B cell (primary cell): ENCODE data around the gene PIBF1. TPM values are rescaled to one million over a fixed set of nuclear protein-coding genes. Genes with fewer than 3 reads are reported as not detected.

Experiments
- ATAC-seq: fragments of 200-7000 bp; cut with Tn5 transposase; one replicate; pipeline ENCODE4 v1.10.0; 2021; ENCODE audit warnings: low read depth, mild to moderate bottlenecking, moderate number of reproducible peaks, moderate library complexity
- CTCF ChIA-PET: fragments of 350-600 bp; sonication (Branson Sonifier 250); formaldehyde crosslinking; loops from one replicate; lab custom pipeline; 2021; ENCODE audit warnings: antibody characterized with exemption, inconsistent platforms; lab: Charles Lee
- POLR2A ChIA-PET: fragments of 350-600 bp; sonication (Branson Sonifier 250); formaldehyde crosslinking; loops from one replicate; lab custom pipeline; 2021; ENCODE audit warnings: antibody characterized with exemption; lab: Charles Lee
- DNase-seq: peaks from one replicate; pipeline ENCODE4 v3.0.0; 2013
- H2AFZ ChIP-seq: 2 replicates; pipeline ENCODE4 v1.6.1; 2012; ENCODE audit warnings: mild to moderate bottlenecking, low read depth, low read length; ENCODE audit not compliant: insufficient read depth, poor library complexity, severe bottlenecking
- H3K27ac ChIP-seq, 2 donors: 1 replicate in 1 of 2; 2 replicates in 1 of 2; pipeline ENCODE4 v1.5.1; 2012 to 2013; ENCODE audit warnings: low read length in 2 of 2, mild to moderate bottlenecking in 2 of 2, moderate library complexity in 1 of 2
- H3K27me3 ChIP-seq, 4 experiments: fragments of 200-600 bp in 1 of 4; sonication (generic) in 1 of 4; replicated peaks in 1 of 4; 1 replicate in 2 of 4; 2 replicates in 2 of 4; pipeline versions ENCODE4 v1.6.1 to v1.7.0; 2013 to 2016; ENCODE audit warnings: low read length in 3 of 4, mild to moderate bottlenecking in 2 of 4, mixed read lengths in 1 of 4, moderate library complexity in 1 of 4; ENCODE audit not compliant: insufficient read depth in 4 of 4, control insufficient read depth in 3 of 4; ENCODE audit errors: control extremely low read depth in 1 of 4
- H3K36me3 ChIP-seq, 2 experiments: replicated peaks in 1 of 2; 1 replicate in 1 of 2; 2 replicates in 1 of 2; pipeline versions ENCODE4 v1.6.1 to v1.7.1; 2013; ENCODE audit warnings: low read length in 1 of 2; ENCODE audit not compliant: insufficient read depth in 2 of 2, control insufficient read depth in 1 of 2; ENCODE audit errors: control extremely low read depth in 1 of 2, extremely low read depth in 1 of 2
- H3K4me1 ChIP-seq, 2 donors: fragments of 200-600 bp in 1 of 2; sonication (generic) in 1 of 2; 1 replicate in 1 of 2; 2 replicates in 1 of 2; pipeline versions ENCODE4 v1.5.1 to v1.6.1; 2013 to 2017; ENCODE audit warnings: low read length in 2 of 2; ENCODE audit not compliant: control insufficient read depth in 2 of 2, insufficient read depth in 2 of 2
- H3K4me2 ChIP-seq: replicated peaks from 2 replicates; pipeline ENCODE3; 2012; ENCODE audit warnings: mild to moderate bottlenecking, low read depth, low read length; ENCODE audit not compliant: poor library complexity, severe bottlenecking
- H3K4me3 ChIP-seq, 5 experiments: fragments of 200-600 bp in 1 of 5; sonication (generic) in 1 of 5; 1 replicate in 3 of 5; 2 replicates in 2 of 5; pipeline versions ENCODE4 v1.5.1 to v1.7.0; 2011 to 2016; ENCODE audit warnings: low read length in 4 of 5, mild to moderate bottlenecking in 4 of 5, low read depth in 2 of 5, control low read depth in 1 of 5, moderate library complexity in 1 of 5; ENCODE audit not compliant: insufficient read depth in 1 of 5; ENCODE audit errors: control extremely low read depth in 1 of 5, extremely low read depth in 1 of 5
- H3K79me2 ChIP-seq: fragments of 200-600 bp; sonication (generic); one replicate; pipeline ENCODE4 v1.6.0; 2016; ENCODE audit warnings: low read length; ENCODE audit not compliant: control insufficient read depth, insufficient read depth
- H3K9ac ChIP-seq: fragments of 200-600 bp; sonication (generic); 2 replicates; pipeline ENCODE4 v1.6.1; 2017; ENCODE audit warnings: mild to moderate bottlenecking, low read length, moderate library complexity
- H3K9me3 ChIP-seq, 3 donors: one replicate each; pipeline versions ENCODE4 v1.6.1 to v1.7.1; 2013; ENCODE audit warnings: low read length in 2 of 3; ENCODE audit not compliant: control insufficient read depth in 2 of 3, insufficient read depth in 1 of 3; ENCODE audit errors: control extremely low read depth in 1 of 3
- H4K20me1 ChIP-seq: 2 replicates; pipeline ENCODE4 v1.6.0; 2012; ENCODE audit warnings: mild to moderate bottlenecking, low read length; ENCODE audit not compliant: insufficient read depth, control insufficient read depth, poor library complexity, severe bottlenecking
- H3K27ac Mint-ChIP-seq: one replicate; pipeline ENCODE4 v1.8.0; 2021; ENCODE audit warnings: mixed read lengths
- H3K27me3 Mint-ChIP-seq: one replicate; pipeline ENCODE4 v1.8.0; 2021; ENCODE audit warnings: mixed read lengths
- H3K4me1 Mint-ChIP-seq: one replicate; pipeline ENCODE4 v1.8.0; 2021; ENCODE audit warnings: mixed read lengths
- H3K4me3 Mint-ChIP-seq: one replicate; pipeline ENCODE4 v1.8.0; 2021; ENCODE audit warnings: mixed read lengths
- H3K9me3 Mint-ChIP-seq: one replicate; pipeline ENCODE4 v1.8.0; 2022; ENCODE audit warnings: mixed read lengths; ENCODE audit not compliant: insufficient read depth
- CTCF ChIP-seq: fragments of 200-600 bp; IDR thresholded peaks from one replicate; pipeline ENCODE4 v1.8.0; 2022; ENCODE audit warnings: antibody characterized with exemption, mild to moderate bottlenecking
- EZH2 ChIP-seq: IDR thresholded peaks from 2 replicates; pipeline ENCODE4 v1.6.1; 2012; ENCODE audit warnings: borderline replicate concordance, low read depth, mild to moderate bottlenecking, moderate library complexity, low read length; ENCODE audit not compliant: insufficient read depth, poor library complexity, severe bottlenecking
- WGBS: methylation state at CpG from one replicate; pipeline ENCODE4 v1.1.5; 2013; ENCODE audit warnings: missing lambda C conversion rate; ENCODE audit not compliant: insufficient coverage; 5-methylcytosine and 5-hydroxymethylcytosine counted together
- intact Hi-C: fragments of 100-400 bp; cut with micrococcal nuclease; formaldehyde crosslinking; loops from one replicate; pipeline ENCODE4 v1.10.0; 2022
- polyA plus RNA-seq: library from polyadenylated mRNA; depleted of rRNA; stranded (reverse); fragments of >200 nt; gene quantifications from 2 replicates; pipeline ENCODE4 v1.2.3, GENCODE V29; 2012
- total RNA-seq, 2 donors: library from RNA; stranded (reverse); fragments of 120-200 nt in 1 of 2; gene quantifications; 1 replicate in 1 of 2; 2 replicates in 1 of 2; pipeline versions ENCODE4 v1.2.3 to v1.2.4, GENCODE V29; 2013 to 2022

Gene PIBF1
- total and polyA plus RNA-seq, 2 donors (not counting 1 experiment from before 2014, with no cell fraction given): 4.5 to 43.1 TPM

- Mint-ChIP-seq H3K27ac (no peak overlapping the region), H3K27me3 (no peaks in the 10 kb centered on the region), H3K4me3 (no peak overlapping the region), H3K4me1 (no peaks in the 10 kb centered on the region), H3K9me3 (no peaks in the 10 kb centered on the region)
- Histone ChIP-seq H3K4me1 (no peaks in the 10 kb centered on the region), H3K27ac (no peak overlapping the region), H3K27me3 (no peaks in the 10 kb centered on the region), H2AFZ (no peak overlapping the region), H3K4me2 (no peak overlapping the region), H3K9ac (no peak overlapping the region), H3K36me3 (peaks cover 4 to 5% of the 10 kb centered on the region in 2 experiments), H3K79me2 (no peaks in the 10 kb centered on the region), H4K20me1 (no peaks in the 10 kb centered on the region), H3K9me3 (peaks cover 0 to 3% (median 0%) of the 10 kb centered on the region in 3 donors), H3K4me3 (no peak overlapping the region)
- ATAC-seq (no peak), DNase-seq (no peak)
- ChIA-PET POLR2A (no interaction called here), CTCF (no interaction called here)
- TF ChIP-seq EZH2 (no peak), CTCF (no peak)
- intact Hi-C loops: no loop called here
- 100% methylated on average over 3 of the region's 5 CpGs for WGBS
These were observed 229.8 kb downstream of the PIBF1 start for GRCh38 chr13:73011751-73012150.

GRCh38 chr13:73015805-73016204, 233.9 kb downstream of the PIBF1 start:
- no peaks in the 10 kb centered on the region for H3K9me3 Mint-ChIP-seq
- ChIA-PET CTCF (no interaction called here), POLR2A (no interaction called here)
- H3K27ac ChIP-seq: no peak overlapping the region
- H3K27me3 ChIP-seq: no peaks in the 10 kb centered on the region
- no peak overlapping the region for H3K27ac Mint-ChIP-seq
- intact Hi-C loops: no loop called here
- H3K36me3 ChIP-seq: peaks cover 0 to 3% of the 10 kb centered on the region in 2 experiments
- no peak overlapping the region for H3K4me2 ChIP-seq
- WGBS: no CpG with 5 or more reads among the region's 1 CpG
- DNase-seq: no peak
- H2AFZ ChIP-seq: no peak overlapping the region
- H3K4me3 Mint-ChIP-seq: no peak overlapping the region
- no peak for ATAC-seq
- H3K27me3 Mint-ChIP-seq: no peaks in the 10 kb centered on the region
- TF ChIP-seq CTCF: no peak
- no peak for TF ChIP-seq EZH2
- H3K9me3 ChIP-seq: peaks cover 0 to 3% (median 0%) of the 10 kb centered on the region in 3 donors
- H4K20me1 ChIP-seq: no peaks in the 10 kb centered on the region
- H3K4me1 ChIP-seq: no peaks in the 10 kb centered on the region
- no peaks in the 10 kb centered on the region for H3K4me1 Mint-ChIP-seq
- no peak overlapping the region for H3K9ac ChIP-seq
- no peaks in the 10 kb centered on the region for H3K79me2 ChIP-seq
- H3K4me3 ChIP-seq: no peak overlapping the region
